Astrocyte (in vitro differentiated cells and primary cell): Measurements from ENCODE around the gene SMC6.

Experiments used
- CTCF ChIP-seq: IDR thresholded peaks from 2 replicates; pipeline ENCODE4 v1.5.1; 2011; ENCODE audit warnings: low read depth, mild to moderate bottlenecking, inconsistent platforms, low read length, moderate library complexity; ENCODE audit not compliant: insufficient read depth
- EZH2 ChIP-seq: IDR thresholded peaks from 2 replicates; pipeline ENCODE4 v1.6.1; 2012; ENCODE audit warnings: mild to moderate bottlenecking, low read length, inconsistent platforms; ENCODE audit not compliant: insufficient read depth

GRCh38 chr2:17638196-17638743 is 115.3 kb downstream of the SMC6 start:
- TF ChIP-seq CTCF, result no peak
- no peak for TF ChIP-seq EZH2
